ENCODE results near the gene ACOX3.
A peak's percentile ranks its signal among the peaks of the same experiment; 100 is the strongest.
"Not testable (repeated sequence)": the region's sequence is repeated elsewhere in the genome, so short reads cannot be mapped to it uniquely, and the experiment has no call there.

ACOX3 gene

DNA sequence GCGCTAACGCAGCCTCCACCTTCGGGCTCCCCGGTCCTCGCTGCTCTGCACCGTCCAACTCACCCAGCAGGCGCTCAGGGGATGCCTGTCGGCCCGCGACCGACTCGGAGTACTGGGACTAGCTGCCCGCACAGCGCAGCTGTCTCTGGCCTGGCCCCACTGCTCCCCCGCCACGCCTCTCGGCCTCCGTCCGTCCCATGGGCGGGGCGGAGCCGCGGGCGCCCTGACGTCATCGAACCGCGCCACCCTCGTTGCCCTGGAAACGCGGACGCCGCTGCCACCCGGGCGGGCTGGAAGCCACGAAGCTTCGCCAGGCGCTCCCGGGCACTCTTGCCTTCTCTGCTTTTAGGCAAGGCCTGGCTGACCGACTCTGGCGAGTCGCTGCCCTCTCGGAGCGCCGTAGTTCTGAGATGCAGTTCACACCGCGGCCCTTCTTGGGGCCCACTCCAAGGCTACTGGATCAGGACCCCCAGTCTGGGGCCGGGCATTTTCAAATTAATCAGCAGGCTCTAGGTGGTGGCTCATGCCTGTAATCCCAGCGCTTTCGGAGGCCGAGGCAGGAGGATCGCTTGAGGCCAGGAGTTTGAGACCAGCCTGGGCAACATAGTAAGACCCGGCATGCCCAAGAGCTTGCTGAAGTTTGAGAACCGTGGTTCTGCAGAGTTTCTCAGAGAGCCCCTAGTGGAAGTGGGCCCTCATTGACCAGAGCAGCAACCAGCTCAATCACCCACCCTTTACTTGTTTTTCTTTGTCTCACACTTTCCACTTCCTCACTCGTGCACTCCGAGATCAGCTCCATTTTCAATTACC lies 12.0 kb downstream of the ACOX3 start:
- peak overlapping the region; percentile 92 for H3K4me3 Mint-ChIP-seq
- no peaks in the 10 kb centered on the region for H3K27me3 Mint-ChIP-seq
- H3K27ac Mint-ChIP-seq: peak overlapping the region; percentile 81
- H3K36me3 Mint-ChIP-seq: peaks cover 3% of the 10 kb centered on the region
- no peaks in the 10 kb centered on the region for H3K9me3 Mint-ChIP-seq (ENCODE audit: low read depth)
- peaks cover 29% of the 10 kb centered on the region for H3K4me1 Mint-ChIP-seq (ENCODE audit: low read depth)

DNA sequence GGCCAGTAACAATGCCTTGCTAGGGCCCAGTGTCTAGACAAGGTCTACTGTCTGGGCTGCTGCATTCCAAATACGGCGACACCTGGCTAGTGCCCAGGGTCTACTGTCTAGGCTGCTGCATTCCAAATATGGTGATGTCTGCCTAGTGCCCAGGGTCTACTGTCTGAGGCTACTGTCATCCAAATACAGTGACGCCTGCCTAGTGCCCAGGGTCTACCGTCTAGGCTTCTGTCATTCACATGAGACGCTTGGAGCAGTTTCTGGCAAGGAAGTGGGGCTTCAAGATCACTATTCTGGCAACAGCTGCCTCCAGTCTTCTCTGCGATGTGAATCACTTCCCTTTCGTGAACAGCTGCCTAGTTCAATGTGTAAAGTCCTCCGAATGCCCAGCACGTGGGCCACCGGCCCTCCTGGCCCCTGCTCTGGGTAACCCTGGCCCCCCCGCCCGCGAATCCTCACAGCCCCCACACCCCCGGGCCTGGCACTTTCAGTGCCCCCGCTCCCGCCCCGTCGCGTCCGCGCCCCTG lies 12.7 kb downstream of the ACOX3 start:
- no peaks in the 10 kb centered on the region for H3K9me3 Mint-ChIP-seq (ENCODE audit: low read depth)
- H3K27ac Mint-ChIP-seq: peak overlapping the region; percentile 81
- H3K27me3 Mint-ChIP-seq: no peaks in the 10 kb centered on the region
- peak overlapping the region; percentile 92 for H3K4me3 Mint-ChIP-seq
- no peaks in the 10 kb centered on the region for H3K36me3 Mint-ChIP-seq
- peaks cover 26% of the 10 kb centered on the region for H3K4me1 Mint-ChIP-seq (ENCODE audit: low read depth)

DNA sequence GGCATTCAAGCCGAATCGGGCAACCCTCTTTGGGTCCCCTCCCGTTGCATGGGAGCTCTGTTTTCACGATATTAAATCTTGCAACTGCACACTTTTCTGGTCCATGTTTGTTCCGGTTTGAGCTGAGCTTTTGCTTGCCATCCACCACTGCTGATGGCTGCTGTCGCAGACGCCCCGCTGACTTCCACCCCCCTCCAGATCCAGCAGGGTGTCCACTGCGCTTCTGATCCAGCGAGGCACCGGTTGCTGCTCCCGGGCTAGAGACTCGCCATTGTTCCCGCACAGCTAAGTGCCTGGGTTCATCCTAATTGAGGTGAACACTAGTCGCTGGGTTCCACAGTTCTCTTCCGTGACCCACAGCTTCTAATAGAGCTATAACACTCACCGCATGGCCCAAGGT lies 13.3 kb downstream of the ACOX3 start:
- peaks cover 26% of the 10 kb centered on the region for H3K4me1 Mint-ChIP-seq (ENCODE audit: low read depth)
- peak overlapping the region; percentile 28 for H3K27ac Mint-ChIP-seq
- peak overlapping the region; percentile 92 for H3K4me3 Mint-ChIP-seq
- no peaks in the 10 kb centered on the region for H3K27me3 Mint-ChIP-seq
- no peaks in the 10 kb centered on the region for H3K9me3 Mint-ChIP-seq (ENCODE audit: low read depth)
- no peaks in the 10 kb centered on the region for H3K36me3 Mint-ChIP-seq

DNA sequence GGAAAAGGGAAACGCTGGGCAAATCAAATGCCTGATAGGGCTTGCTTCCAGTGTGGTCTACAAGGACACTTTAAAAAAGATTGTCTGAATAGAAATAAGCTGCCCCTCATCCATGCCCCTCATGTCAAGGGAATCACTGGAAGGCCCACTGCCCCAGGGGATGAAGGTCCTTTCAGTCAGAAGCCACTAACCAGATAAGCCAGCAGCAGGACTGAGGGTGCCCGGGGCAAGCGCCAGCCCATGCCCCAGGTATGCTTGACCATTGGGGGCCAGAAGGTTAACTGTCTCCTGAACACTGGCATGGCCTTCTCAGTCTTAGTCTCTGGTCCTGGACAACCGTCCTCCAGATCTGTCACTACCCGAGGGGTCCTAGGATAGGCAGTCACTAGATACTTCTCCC lies 17.7 kb downstream of the ACOX3 start:
- no peaks in the 10 kb centered on the region for H3K36me3 Mint-ChIP-seq
- no peaks in the 10 kb centered on the region for H3K9me3 Mint-ChIP-seq (ENCODE audit: low read depth)
- H3K27me3 Mint-ChIP-seq: no peaks in the 10 kb centered on the region
- no peak overlapping the region for H3K27ac Mint-ChIP-seq
- H3K4me3 Mint-ChIP-seq: no peak overlapping the region
- H3K4me1 Mint-ChIP-seq (ENCODE audit: low read depth): peaks cover 25% of the 10 kb centered on the region

DNA sequence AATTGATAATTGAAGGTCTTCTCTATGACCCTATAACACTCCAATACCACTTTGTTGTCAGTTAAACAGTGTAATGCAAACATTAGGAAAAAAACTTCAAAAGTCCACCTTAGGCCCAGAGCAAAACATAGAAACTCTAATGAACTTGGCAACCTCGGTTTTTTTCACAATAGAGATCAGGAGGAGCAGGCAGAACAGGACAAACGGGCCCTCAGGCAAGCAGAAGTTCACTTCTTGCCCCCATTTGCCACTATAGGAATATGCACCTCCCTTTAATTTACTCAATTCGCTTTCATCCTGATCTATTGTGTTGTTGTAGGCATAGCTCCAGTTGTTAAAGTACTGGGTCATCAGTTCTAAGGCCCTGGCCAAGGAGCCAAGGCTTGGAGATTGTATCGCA lies 18.2 kb downstream of the ACOX3 start:
- H3K4me3 Mint-ChIP-seq: no peak overlapping the region
- H3K27ac Mint-ChIP-seq: no peak overlapping the region
- H3K9me3 Mint-ChIP-seq (ENCODE audit: low read depth): no peaks in the 10 kb centered on the region
- H3K27me3 Mint-ChIP-seq: no peaks in the 10 kb centered on the region
- H3K4me1 Mint-ChIP-seq (ENCODE audit: low read depth): peaks cover 25% of the 10 kb centered on the region
- H3K36me3 Mint-ChIP-seq: no peaks in the 10 kb centered on the region

DNA sequence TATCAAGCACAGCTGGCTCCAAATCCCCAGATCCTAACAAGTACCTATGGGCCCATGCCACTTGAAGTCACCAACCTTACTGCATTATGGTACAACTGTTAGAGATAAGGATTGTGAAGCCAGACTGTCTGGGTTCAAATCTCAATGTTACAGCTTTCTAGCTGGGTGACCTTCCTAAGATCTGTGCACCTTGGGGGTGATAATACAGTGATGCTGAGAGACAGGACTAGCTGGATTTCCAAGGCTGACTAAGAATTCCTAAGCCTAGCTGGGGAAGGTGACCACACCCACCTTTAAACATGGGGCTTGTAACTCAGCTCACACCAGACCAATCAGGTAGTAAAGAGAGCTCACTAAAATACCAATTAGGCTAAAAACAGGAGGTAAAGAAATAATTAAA lies 20.4 kb downstream of the ACOX3 start:
- peaks cover 12% of the 10 kb centered on the region for H3K4me1 Mint-ChIP-seq (ENCODE audit: low read depth)
- H3K27ac Mint-ChIP-seq: peak overlapping the region; percentile 59
- H3K4me3 Mint-ChIP-seq: not testable (repeated sequence)

DNA sequence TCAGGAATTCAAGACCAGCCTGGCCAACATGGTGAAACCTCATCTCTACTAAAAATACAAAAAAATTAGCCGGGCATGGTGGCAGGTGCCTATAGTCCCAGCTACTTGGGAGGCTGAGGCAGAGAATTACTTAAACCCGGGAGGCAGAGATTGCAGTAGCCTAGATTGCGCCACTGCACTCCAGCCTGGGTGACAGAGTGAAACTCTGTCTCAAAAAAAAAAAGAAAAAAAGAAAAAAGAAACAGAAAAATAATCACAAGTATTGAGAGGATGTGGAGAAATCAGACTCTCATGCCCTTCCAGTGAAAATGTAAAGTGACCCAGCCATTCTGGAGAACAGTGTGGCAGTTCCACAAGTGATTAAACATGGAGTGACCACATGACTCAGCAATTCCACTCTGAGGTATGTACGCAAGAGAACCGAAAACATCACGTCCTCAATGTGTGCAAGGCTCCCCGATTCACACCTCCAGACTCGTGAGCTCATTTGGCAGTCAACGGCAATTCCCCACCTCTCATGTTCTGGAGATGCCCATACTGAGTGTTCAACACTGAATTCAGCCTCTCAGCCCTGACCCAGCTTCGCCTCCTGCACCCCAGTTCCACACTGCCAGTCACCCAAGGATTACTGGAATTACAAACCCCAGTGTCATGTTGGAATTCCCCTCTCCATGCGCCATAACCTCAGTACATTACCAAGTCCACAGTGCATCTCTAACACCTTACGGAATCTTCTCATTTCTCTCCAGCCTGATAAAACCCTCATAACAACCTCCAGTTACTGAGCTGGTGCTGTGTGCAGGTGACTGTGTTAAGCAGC lies 21.1 kb downstream of the ACOX3 start:
- H3K36me3 Mint-ChIP-seq: peaks cover 1% of the 10 kb centered on the region

More for the DNA sequence above, 20.4 kb downstream of the ACOX3 start:
- not testable (repeated sequence) for H3K9me3 Mint-ChIP-seq (ENCODE audit: low read depth); H3K36me3 Mint-ChIP-seq; H3K27me3 Mint-ChIP-seq

DNA sequence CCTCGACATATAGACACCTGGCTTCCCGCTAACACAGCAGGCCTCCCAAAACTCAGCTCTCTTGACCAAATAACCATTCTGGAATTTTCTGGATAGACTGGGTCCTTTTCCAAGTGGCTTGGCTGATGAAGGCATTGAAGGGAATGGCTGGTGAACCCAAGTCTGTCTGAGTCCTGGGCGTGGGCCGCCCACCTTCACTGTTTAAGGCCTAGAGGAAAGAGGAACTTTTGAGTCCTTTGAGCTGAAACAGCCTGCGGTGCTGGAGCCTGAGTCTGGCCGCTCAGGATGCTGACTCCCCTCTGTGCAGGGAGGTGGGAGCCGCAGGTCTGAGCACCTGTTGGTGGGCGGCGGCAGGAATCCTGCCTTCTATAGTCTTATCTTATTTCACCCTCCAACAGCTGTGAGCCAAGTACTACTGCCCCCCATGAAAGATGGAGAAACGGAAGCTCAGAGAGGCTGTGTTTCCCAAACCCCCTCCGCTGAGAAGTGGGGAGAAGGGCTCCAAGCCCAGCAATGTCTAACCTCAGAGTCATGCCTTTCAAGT lies 23.4 kb downstream of the ACOX3 start:
- peaks cover 5% of the 10 kb centered on the region for H3K36me3 Mint-ChIP-seq

More for the DNA sequence above, 21.1 kb downstream of the ACOX3 start:
- H3K4me3 Mint-ChIP-seq: no peak overlapping the region
- no peaks in the 10 kb centered on the region for H3K9me3 Mint-ChIP-seq (ENCODE audit: low read depth)
- peak overlapping the region; percentile 59 for H3K27ac Mint-ChIP-seq
- peaks cover 14% of the 10 kb centered on the region for H3K4me1 Mint-ChIP-seq (ENCODE audit: low read depth)
- H3K27me3 Mint-ChIP-seq: no peaks in the 10 kb centered on the region

DNA sequence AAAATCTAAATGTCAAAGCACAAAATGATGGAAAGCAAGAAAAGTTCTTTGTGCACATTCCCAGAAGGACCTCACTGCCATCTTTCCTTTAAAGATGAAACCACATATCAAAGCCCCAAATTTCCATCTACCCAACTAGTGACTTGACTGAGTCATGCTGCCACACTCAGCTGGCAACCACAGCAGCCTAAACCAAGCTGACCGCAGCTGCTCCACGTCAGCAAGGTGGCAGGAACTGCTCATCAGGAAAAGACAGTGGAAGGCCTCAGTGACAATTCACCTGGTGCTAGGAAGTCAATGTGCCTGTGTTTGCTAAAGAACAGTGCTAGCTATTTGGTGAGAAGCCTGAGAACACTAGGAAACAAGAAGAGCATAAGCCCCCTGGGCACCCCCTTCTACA lies 26.1 kb downstream of the ACOX3 start:
- Mint-ChIP-seq H3K4me3 (no peak overlapping the region), H3K27ac (peak overlapping the region; percentile 41), H3K27me3 (no peaks in the 10 kb centered on the region), H3K4me1 (ENCODE audit: low read depth) (peaks cover 14% of the 10 kb centered on the region), H3K36me3 (peaks cover 5% of the 10 kb centered on the region), H3K9me3 (ENCODE audit: low read depth) (no peaks in the 10 kb centered on the region)

More for the DNA sequence above, 23.4 kb downstream of the ACOX3 start:
- H3K27me3 Mint-ChIP-seq: no peaks in the 10 kb centered on the region
- no peak overlapping the region for H3K27ac Mint-ChIP-seq
- H3K4me3 Mint-ChIP-seq: no peak overlapping the region
- H3K4me1 Mint-ChIP-seq (ENCODE audit: low read depth): peaks cover 16% of the 10 kb centered on the region
- no peaks in the 10 kb centered on the region for H3K9me3 Mint-ChIP-seq (ENCODE audit: low read depth)

DNA sequence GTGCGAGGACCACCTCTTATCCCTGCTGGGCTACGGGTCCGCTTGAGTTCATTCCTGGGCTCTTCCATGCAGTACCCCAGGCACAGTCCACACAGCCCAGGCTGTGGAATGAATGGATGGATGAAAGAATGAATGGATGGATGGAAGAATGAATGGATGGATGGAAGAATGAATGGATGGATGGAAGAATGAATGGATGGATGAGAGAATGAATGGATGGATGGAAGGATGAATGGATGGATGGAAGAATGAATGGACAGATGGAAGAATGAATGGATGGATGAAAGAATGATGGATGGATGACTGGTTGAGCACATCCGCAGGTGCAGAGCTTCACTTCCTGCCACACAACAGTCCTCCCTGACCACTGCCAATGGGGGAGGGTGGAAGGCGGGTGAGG lies 28.2 kb downstream of the ACOX3 start:
- Mint-ChIP-seq H3K4me1 (ENCODE audit: low read depth) (peaks cover 8% of the 10 kb centered on the region), H3K9me3 (ENCODE audit: low read depth) (no peaks in the 10 kb centered on the region), H3K36me3 (peaks cover 5% of the 10 kb centered on the region), H3K27me3 (no peaks in the 10 kb centered on the region), H3K27ac (no peak overlapping the region), H3K4me3 (no peak overlapping the region)

DNA sequence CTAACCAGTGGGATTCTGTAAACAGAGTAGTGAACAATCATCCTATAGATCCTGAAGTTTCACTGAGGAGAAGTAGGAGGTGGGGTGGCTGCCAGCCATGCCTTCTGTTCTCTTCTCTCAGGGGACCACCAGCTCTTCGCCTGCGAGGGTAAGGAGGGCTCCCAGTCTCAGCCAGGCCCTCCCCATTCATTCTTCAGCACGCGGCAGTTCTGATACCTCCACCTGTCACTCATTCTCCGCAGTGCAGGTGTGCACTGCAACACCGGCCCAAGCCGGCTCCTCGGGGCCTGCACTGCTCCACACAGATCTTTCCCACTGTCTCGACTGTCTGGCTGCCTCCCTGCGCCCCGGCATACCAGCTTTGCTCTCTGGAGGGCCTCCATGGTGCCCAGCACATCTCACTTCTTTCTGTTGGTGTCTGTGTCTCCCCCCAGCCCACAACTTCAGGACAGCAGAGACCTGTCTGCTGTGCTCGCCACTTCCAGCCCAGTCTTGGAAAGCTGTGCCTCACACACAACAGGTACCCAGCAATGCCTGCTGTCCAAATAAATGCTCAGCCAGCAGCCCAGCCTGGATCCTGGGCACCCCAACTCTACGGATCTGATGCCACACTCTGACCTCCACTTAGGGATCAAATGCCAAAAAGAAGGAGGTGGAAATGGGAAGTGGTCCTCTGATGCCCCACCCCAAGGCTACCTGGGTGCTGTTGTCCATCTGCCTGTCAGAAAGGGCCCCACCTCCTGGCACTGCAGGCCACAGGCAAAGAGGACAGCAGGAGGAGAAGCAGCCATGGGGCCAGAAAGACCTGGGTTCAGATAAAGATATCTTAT lies 29.0 kb downstream of the ACOX3 start:
- H3K27ac Mint-ChIP-seq: no peak overlapping the region

DNA sequence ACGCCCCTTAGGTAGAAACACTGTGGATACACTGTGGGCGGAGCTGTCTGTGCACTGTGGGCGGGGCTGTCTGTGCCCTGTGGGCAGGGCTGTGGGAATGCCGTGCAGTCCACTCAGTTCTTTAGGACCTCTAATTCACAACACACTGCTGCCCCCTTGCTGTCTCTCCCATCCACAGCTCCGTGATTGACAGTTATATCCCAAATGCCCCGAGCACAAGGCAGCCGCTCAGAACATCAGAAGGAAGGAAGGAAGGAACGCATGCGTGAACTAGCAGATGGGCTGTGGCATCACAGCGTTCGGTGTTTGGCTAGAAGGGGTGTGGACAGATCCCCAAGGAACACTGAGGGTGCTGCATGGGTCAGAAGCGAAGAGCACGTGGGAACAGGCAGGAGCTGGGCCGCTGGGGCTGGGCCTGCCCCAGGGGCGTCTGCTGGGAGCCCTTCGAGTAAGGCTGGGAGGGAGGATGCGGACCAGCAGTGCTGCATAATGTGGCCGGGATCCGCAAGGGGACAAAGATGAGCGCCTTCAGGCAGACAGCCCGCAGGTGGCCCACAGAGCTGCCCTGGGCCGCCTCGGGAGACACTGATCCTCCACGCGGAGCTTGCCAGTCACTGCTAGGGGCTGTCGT lies 29.8 kb downstream of the ACOX3 start:
- H3K4me1 Mint-ChIP-seq (ENCODE audit: low read depth): peaks cover 8% of the 10 kb centered on the region

More for the DNA sequence above, 29.0 kb downstream of the ACOX3 start:
- peaks cover 5% of the 10 kb centered on the region for H3K36me3 Mint-ChIP-seq
- no peak overlapping the region for H3K4me3 Mint-ChIP-seq
- H3K27me3 Mint-ChIP-seq: no peaks in the 10 kb centered on the region
- H3K9me3 Mint-ChIP-seq (ENCODE audit: low read depth): no peaks in the 10 kb centered on the region
- peaks cover 8% of the 10 kb centered on the region for H3K4me1 Mint-ChIP-seq (ENCODE audit: low read depth)

DNA sequence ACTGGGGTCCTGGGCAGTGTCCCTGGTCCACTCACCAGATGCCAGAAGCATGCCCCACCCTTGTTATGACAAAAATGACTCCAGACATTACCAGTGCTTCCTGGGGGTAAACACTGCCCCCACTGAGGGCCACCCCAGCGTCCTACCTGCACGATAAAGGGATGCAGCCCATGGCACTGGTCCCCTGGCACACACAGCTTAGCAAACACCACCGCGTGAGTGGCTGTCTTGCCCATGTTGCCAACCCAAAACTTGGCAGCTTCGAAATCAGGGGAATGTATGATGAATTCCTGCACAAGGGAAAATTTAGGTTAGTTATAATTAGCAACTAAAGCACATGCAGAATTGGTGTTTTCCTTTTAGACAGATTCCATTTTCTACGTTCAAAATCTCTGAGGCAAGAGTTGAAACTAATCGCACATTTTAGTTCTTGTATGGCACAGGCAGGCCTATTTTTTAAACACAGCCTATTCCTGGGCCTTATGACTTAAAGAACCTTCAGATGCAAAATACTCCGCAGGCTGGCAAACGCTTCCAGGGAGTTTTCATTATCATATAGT lies 30.4 kb downstream of the ACOX3 start:
- no peak overlapping the region for H3K4me3 Mint-ChIP-seq
- no peaks in the 10 kb centered on the region for H3K9me3 Mint-ChIP-seq (ENCODE audit: low read depth)
- peaks cover 5% of the 10 kb centered on the region for H3K36me3 Mint-ChIP-seq
- H3K4me1 Mint-ChIP-seq (ENCODE audit: low read depth): peaks cover 8% of the 10 kb centered on the region
- no peak overlapping the region for H3K27ac Mint-ChIP-seq
- H3K27me3 Mint-ChIP-seq: no peaks in the 10 kb centered on the region

More for the DNA sequence above, 29.8 kb downstream of the ACOX3 start:
- Mint-ChIP-seq H3K4me3 (no peak overlapping the region), H3K9me3 (ENCODE audit: low read depth) (no peaks in the 10 kb centered on the region), H3K36me3 (peaks cover 5% of the 10 kb centered on the region), H3K27me3 (no peaks in the 10 kb centered on the region), H3K27ac (no peak overlapping the region)
